GM19025 (cell line): ENCODE measurements around the gene CARD10.

ENCODE experiments used
- ATAC-seq: cut with Tn5 transposase; IDR thresholded peaks from one replicate; pipeline ENCODE4 v1.9.1; 2021; ENCODE audit warnings: mild to moderate bottlenecking, low read depth, moderate library complexity; ENCODE audit not compliant: unreplicated experiment

CARD10 gene

DNA sequence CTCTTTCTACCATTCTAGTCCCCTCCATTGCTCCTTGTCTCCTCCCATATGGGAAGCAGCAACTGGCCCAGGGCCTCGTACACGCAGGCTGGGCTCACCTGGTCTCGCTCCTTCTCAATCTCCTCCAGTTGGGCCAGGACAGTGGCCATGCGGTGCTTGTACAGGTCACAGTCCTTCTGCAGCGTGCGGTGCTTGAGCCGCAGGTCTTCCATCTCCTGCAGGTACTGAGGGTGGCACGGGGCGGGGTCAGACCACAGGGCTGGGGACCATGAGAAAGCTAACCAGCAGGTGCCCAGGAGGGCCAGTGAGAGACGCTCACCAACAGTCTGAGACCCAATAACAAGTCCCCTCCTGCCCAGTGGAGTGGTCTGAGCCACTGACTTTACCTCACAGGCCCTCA lies 11.5 kb downstream of the CARD10 start:
- no peak for ATAC-seq

DNA sequence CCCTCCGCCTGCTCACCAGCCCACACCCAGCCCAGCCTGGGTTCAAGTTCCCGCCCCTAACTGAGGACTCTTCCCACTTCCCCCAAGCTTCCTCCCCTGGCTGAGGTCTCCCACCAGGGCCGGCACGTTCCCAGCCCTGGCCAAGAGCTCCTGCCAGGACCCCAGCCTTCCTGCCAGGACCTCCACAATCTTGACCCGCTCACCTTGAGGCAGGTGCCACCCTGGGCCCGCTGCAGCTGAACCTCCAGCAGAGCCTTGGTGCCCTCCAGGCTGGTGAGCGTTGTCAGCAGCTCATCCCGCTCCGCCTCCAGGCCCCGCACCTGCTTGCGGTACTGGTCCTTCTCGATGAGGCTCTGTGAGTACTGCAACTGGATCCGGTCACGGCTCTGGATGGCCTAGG lies 13.2 kb downstream of the CARD10 start:
- no peak for ATAC-seq

DNA sequence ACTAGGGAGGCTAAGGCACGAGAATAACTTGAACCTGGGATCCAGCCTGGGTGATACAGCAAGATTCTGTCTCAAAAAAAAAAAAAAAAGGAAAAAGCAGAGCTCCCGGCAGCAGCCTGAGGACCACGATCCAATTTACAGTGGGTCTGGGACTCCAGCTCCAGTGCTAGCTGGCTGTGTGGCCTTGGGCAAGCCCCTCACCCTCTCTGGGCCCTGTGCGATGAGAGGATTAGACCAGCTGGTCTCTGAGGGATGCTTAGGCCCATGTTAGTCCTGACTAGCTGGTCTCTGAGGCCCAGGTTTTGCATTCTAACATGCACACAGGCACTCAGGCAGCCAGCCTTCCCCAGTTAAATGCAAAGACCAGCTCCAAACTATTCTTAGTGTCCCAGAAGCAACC lies 13.7 kb downstream of the CARD10 start:
- ATAC-seq: no peak

DNA sequence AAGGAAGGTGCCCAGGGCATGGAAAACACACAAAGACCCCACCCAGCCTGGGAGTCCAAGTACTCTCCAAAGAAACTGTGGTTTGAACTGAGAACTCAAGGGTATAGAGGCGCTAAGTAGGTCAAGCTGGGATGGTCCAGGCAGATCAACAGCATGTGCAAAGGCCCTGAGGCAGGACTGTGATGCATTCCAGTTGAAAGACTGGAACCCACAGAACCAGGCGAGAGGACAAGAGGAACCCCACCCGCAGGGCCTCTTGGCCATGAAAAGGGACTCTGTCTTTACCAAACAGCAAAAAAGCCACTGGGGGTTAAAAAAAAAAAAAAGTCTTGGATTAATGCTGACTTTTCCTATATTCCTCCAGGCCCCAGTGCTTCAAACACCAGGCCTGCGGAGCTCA lies 14.3 kb downstream of the CARD10 start:
- no peak for ATAC-seq

DNA sequence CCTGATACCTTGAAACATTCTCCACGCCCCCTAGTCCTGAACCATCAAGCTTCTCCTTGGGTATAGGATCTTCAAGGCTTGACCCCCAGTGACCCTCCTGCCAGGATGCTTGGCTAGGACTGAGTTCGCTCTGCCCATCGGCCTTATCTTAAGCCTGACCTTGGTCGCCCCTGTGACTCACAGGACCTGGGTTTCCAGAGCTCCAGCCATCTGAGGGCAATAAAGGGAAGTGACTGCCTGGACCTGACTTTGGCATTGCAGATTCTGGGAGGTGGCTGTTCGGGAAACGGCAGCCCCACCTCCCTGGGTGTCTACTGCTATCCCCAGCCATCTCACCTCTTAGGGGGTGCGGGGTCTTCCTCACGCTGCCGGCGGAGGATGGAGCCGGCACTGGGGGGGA lies 15.4 kb downstream of the CARD10 start:
- no peak for ATAC-seq

DNA sequence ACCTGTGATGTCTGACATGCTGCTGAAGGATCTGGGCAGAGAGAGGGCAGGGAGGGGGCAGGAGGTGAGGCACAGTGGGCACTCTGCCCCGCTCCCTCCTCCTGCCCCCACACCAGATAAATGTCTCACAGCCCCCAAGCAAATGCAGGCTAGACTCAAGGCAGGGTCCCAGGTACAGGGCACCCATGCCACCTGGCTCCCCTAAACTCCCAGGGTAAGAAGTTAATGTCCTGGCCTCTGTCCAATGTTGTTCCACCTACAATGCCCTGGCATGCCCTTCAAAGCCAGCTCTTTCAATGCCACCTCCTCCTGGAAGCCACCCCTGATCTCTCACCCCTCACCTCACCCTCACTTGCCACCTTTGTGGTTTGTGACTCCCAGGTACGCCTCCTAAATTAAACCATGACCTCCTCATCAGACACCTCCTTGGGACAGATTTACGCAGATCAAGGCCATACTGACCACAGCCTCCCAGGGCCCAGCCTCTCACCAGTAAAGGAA lies 16.0 kb downstream of the CARD10 start:
- no peak for ATAC-seq

DNA sequence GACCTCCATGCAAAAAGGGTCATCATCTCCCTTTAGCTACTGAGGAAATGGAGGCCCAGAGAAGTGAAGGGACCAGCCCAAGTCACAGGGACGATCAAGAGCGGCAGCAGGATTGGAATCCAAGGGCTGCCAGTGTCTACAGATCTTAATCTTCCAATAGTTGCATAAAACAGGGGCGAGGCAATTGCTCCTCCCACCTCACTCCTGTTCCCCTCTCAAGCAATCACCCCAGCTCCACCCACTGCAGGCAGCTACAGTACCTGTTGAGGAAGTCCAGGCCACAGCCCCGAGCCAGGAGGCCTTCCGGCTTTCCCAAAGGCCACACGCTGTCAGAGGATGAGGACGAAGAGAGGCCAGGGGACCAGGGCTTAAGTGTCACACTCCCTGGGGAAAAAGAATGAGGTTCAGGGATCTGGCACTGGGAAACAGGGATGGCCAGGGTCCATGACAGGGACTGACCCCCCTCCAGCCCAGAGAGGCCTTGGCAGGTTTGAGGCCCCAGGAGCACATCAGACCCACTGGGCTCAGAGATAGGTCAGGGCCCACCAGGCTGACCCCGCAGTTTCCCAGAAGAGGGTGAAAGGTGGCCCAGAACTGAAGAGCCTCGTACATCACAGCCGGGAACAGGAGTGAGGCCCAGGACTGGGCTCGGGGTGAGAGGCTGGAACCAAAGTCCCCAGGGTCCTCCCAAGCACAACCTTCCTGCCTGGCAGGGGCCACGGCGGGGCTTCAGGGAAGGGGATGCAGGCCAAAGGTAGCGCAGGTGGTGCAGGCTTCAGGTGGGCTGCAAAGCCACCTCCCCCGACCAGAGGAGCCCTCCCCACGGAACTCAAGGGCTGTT lies 16.7 kb downstream of the CARD10 start:
- ATAC-seq: no peak

DNA sequence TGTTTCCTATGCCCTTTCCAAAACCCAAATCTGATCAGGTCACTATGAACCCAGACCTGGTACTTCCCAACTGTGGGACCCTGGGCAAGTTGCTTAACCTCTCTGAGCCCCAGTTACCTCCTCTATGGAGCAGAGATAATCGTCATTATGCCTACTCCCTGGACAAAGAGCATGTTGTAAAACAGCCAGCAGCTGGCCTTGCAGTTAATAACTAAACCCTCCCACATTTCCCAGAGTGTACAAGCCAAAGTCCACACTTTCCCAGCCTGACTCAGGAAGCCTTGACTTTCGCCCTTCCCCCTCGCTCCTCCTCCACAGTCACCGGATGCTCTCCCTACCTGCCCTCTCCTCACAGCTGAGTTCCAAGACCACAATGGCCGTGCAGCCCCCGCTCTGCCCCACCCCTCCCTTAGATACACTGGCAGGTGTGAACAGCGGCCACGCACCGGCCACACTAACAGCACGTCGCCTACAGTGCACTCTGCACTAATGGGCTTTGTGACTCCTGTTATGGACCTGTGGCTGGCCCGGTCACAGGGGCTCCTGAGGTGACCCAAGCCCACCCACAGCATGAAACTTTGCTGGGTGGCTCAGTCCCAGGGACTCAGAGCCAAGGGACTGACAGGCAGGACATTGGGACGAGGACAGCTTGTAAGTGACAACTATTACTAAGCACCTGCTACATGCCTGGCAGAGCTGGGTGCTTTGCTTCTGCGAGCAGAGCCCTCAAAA lies 17.4 kb downstream of the CARD10 start:
- no peak for ATAC-seq

DNA sequence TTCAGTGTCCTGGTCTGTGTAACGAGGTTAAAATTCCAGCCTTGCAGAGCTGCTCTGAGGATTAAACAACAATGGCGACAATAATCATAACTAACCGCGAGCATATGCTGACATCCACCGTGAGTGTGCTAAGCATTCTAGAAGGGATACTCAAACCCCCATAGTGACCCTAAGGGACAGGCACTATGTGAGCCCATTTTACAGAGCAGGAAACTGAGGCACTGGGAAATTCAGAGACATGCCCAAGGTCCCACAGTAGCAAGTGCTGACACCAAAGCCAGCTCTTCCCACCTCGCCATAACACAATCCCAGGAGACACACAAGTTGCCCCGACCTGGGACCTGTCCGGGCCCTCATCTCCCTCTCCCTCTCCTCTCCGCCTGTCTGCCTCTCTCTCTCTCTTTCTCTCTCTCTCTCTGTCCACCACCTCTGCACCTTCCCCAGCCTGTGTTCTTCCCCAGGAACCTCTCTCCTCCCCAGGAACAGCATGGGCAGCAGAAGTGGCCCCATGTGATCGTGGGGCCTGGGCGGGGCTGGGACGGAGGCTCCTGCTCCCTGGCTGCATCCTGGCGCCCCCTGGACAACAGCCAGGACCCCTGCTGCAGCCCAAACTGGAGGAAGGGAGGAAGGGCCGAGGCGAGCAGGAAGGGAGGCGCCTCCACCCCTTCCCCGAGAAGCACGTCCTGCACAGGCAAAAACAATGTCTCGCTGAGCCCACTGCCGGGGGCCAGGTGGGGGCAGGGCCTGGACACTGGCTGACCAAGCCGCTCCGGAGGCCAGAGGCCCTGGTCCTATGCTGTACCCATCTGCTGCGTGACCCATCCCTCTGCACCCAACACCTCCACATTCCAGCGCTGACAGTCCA lies 18.2 kb downstream of the CARD10 start:
- no peak for ATAC-seq

DNA sequence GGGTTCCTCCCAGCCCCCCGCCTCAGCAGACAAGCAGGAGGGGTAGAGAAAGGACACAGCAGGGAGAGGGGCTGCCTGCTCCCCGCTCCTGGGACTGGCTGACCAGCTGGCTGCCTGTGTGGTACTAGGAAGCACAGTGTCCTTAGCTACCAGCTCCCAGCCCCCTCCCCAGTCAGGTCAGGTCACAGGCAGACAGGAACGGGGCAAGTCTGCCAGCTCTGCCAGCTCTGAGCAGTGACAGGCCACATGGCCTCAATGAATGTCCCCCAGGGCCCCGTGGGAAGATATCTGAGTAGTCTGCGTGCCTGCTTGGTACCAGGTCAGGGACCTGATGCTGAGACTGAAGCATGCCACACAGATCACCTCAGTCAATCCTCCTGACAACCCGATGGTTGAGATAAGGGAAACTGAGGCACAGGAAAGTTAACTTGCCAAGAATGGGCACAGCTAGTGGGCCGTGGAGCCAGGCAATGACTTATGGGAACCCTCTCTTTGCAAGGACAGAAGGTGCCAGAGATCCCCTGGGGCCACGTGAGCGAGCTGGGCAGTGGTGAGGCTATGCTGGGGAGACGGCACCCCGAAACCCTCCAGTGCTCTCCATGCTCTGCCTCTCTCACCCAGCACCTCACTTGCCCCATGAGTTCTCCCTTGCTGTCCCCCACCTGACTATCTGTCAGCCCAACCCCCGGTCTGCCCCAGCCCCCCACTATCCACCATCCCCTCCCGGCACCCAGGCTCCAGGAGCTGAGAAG lies 19.2 kb downstream of the CARD10 start:
- no peak for ATAC-seq

DNA sequence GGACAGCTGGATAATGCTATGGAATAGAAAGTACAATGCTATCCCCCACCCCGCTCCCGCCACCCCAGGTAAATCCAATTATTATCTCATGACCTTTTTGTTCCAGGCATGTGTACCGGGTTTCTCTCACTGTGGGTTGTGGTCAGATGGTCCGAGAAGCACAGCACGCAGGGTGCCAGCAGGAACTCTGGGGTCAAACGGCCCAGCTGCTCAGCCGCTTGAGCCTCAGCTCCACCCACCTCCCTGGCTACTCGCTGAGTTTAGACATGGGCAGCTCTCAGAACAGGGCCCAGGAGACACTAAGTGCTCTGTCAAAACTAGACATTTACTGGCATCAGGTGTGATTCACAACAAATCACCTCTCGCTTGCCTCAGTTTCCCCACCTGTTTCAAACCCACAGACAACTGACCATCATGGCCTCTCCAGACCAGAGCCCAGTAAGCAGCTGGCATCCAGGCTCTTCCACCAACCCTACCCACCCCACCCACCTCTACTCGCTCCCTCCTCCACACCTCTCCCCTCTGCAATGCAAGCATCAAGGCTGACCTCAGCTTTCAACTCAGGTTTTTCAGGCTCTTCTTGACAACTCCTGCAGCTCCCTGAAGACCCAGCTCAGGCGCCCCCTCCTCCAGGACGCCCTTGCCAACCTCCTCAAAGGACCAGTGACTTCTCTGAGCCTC lies 20.0 kb downstream of the CARD10 start:
- no peak for ATAC-seq

DNA sequence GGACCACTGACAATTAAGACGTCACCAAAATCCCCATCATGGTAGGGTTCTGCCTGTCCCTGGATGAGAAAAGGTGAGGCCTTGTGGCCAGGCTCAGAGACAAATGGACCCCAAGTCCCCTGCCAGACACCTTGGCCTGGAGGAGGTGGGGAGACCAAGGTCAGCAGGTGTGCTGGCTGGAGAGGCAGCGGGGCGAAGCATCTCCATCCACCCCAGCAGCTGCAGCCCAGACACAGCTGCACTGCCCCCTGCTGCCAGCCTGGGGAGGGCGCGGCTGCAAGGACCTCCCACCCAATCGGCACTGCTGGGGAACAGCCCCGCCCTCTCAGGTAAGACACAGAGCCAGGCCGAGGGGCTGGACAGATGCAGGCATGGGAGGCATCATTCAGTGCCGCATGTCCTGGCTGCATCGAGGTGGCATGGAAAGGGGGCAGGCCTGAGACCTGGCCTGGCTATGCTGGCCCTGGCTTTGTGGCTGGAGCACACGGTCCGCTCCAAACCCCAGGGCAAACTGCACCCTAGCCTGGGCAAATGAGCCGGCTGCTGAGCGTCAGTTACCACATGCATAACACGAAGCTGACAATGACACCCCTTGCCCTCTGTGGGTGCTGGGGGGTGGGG lies 20.8 kb downstream of the CARD10 start:
- no peak for ATAC-seq

DNA sequence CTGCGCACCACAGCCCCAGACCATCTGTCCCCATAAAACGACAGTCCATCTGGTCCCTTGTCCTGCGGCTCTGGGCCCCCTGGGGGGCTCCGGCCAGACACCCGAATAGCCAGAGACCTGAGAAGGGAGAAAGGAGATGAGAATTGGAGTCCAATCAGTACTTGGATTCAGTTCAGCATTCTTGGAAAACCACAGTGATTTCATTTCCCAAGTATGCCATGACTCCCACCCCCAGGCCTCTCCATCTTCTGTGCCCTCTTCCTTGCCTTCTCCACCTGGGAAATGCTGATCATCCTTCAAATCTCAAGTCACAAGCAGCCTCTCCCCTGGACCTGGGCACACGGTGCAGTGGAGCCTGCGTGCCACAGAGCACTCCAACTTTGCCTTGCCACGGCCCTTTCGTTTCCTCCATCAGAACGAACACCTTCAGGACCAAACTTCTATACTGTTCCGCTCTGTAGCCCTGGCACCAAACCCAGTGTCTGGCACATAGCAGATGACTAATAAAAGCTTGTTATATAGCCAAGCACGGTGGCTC lies 22.1 kb downstream of the CARD10 start:
- no peak for ATAC-seq

DNA sequence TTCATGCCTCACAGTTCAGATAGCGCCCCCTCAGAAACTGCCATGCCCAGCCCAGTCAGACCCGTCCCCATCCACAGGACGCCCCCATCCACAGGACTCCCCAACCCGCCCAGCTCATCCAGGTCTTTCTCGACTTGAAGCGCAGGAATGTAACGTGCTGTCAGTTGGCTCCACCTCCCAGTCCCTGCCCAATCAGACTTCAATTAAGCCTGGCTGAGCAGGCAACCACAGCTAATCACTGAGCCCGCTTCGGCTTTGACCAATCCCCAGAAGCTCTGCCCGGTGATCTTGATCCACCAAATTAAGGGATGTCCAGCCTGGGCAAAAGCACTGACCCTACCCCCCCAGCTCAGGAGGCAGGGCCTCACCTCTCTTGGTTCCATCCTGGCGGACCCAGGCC lies 22.6 kb downstream of the CARD10 start:
- ATAC-seq: no peak

DNA sequence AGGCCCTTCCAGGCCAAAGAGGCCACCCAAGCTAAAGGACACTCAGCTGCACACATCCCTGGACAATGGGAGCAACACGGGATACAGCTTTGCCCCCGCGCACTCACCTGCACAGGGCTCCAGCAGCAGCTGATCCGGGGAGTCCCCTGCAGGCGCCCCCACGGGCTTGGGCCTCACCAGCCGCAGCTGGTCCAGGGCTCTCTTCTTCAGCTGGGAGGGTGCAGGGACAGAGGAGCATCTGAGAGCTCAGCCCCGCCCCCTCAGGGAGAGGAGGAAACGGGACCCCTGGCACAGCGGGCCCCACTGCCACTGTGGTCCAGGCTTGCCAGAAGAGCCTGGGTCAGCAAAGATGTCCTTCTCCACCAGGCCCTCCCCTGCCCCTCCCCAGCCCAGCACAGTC lies 25.2 kb downstream of the CARD10 start:
- no peak for ATAC-seq

DNA sequence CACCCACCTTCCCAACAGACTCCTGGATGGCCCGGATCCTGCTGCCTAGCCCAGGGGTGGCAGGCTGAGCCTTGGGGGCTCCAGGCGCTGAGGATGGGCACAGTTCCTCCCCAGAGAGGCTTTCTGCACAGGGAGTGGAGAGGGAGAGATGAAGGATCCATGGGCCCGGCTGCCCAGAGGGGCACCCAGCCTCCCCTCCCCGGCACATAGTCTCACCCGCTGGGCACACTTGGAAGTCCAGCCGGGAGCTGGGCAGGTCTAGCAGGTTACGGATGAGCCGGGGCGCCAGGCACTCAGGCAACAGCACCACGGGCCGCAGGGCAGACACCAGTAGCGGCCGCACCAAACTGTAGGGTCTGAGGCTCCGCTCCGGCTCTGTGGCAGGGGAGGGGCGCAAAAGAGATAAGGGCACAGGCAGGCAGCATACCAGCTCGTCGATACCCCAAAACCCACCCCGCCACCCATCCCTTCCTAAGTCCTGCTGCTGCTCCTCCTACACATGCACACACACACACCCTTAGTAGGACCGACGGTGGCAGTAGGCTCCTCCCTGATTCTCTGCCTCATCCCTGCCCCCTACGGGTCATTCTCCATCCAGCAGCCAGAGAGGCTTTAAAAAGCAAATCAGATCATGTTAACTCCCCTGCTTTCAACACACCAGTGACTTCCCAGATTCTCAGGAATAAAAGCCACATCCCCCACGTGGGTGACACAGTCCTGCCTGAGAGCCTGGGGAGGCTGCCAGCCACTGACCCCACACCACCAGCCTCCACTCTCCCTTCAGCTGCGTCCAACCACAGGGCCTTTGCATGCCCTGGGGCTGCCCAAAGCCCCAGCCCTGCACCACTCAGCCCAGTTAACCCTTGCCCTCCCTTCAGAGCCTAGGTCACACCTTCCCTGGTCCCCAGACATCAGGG lies 26.5 kb downstream of the CARD10 start:
- ATAC-seq: no peak

DNA sequence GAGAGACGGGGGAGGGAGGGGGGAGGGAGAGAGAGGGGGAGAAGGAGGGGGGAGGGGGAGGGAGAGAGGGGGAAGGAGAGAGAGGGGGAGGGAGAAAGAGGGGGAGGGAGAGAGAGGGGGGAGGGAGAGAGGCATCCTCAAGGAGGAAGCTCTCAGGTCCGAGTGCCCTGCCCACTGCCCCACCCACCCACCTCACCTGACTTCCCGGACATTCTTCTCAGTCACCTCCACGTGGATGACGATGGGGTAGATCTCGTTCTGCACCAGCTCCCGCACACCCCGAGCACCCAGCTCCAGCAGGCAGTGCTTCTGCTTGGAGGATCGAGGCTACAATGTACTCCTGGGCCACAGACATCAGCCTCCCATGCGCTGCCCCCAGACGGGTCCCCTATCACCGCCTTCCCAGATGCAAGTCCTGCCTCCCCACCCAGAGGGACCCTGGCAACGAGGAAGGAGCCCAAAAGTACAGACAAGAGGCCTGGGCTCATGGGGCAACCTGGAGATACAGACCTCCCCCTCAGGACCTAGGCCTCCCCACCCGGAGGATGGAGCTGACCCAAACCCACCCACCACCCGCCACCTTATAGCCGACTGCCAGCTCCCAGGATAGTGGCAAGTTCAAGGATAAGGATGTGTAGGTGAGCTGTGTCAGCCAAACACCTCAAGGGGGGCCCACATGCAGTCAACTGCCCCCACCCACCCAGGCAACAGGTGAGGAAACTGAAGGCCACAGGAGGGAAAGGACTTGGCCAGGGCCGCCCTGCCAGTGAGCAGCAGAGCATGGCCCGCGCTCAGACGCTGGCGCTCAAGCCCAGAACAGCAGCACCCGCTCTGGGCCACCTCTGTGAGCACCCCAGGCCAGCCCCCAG lies 27.4 kb downstream of the CARD10 start:
- no peak for ATAC-seq
